WTC11 (cell line): Measurements from ENCODE around the gene TFB2M. TPM values are rescaled to one million over a fixed set of nuclear protein-coding genes. Genes with fewer than 3 reads are reported as not detected.

Source experiments
- ATAC-seq: fragments of 200-7000 bp; cut with Tn5 transposase; 2 replicates; pipeline ENCODE4 v1.10.0; 2021; ENCODE audit warnings: mild to moderate bottlenecking, moderate library complexity
- CTCF ChIA-PET: fragments of 300-600 bp; sonication (Branson Sonifier 250); formaldehyde crosslinking; loops from one replicate; lab custom pipeline; 2021; ENCODE audit warnings: antibody characterized with exemption; lab: Charles Lee
- POLR2A ChIA-PET: fragments of 350-600 bp; sonication (Branson Sonifier 250); formaldehyde crosslinking; loops from one replicate; lab custom pipeline; 2021; ENCODE audit warnings: antibody characterized with exemption; lab: Charles Lee
- DNase-seq: peaks from one replicate; pipeline ENCODE4 v3.0.0; 2021; ENCODE audit warnings: low spot score
- H3K27ac Mint-ChIP-seq: 2 replicates; pipeline ENCODE4 v1.8.0; 2021; ENCODE audit warnings: mixed read lengths
- H3K27me3 Mint-ChIP-seq: 2 replicates; pipeline ENCODE4 v1.8.0; 2021; ENCODE audit warnings: low read depth, mild to moderate bottlenecking, moderate library complexity, mixed read lengths
- H3K36me3 Mint-ChIP-seq: 2 replicates; pipeline ENCODE4 v1.8.0; 2021; ENCODE audit warnings: mixed read lengths
- H3K4me1 Mint-ChIP-seq: 2 replicates; pipeline ENCODE4 v1.8.0; 2022; ENCODE audit warnings: mixed read lengths
- H3K4me3 Mint-ChIP-seq: 2 replicates; pipeline ENCODE4 v1.8.0; 2021; ENCODE audit warnings: mild to moderate bottlenecking, moderate library complexity, mixed read lengths
- H3K9me3 Mint-ChIP-seq: 2 replicates; pipeline ENCODE4 v1.8.0; 2021; ENCODE audit warnings: mixed read lengths
- ESRRA ChIP-seq: sonication (generic); formaldehyde crosslinking; IDR thresholded peaks from 2 replicates; pipeline ENCODE4 v1.8.1; 2022; ENCODE audit warnings: mild to moderate bottlenecking, missing genetic modification reagents, borderline replicate concordance
- FOXK1 ChIP-seq: sonication (generic); formaldehyde crosslinking; IDR thresholded peaks from 2 replicates; pipeline ENCODE4 v1.8.0; 2022; ENCODE audit warnings: mild to moderate bottlenecking, moderate library complexity, missing genetic modification reagents
- GRHL2 ChIP-seq: fragments of 250-450 bp; sonication (Bioruptor Pico); IDR thresholded peaks from 2 replicates; pipeline ENCODE4 v1.8.0; 2022; ENCODE audit warnings: mild to moderate bottlenecking, moderate library complexity; ENCODE audit not compliant: insufficient replicate concordance, severe bottlenecking
- GTF2I ChIP-seq: fragments of 250-450 bp; sonication (Bioruptor Pico); conservative IDR thresholded peaks from 2 replicates; pipeline ENCODE4 v1.4.0; 2021; ENCODE audit warnings: mild to moderate bottlenecking
- KAT7 ChIP-seq: sonication (generic); formaldehyde crosslinking; IDR thresholded peaks from 2 replicates; pipeline ENCODE4 v1.8.1; 2023; ENCODE audit warnings: missing genetic modification reagents, mild to moderate bottlenecking, borderline replicate concordance
- NFE2L1 ChIP-seq: sonication (generic); formaldehyde crosslinking; IDR thresholded peaks from 2 replicates; pipeline ENCODE4 v1.8.1; 2023; ENCODE audit warnings: missing genetic modification reagents
- RELA ChIP-seq: sonication (generic); formaldehyde crosslinking; IDR thresholded peaks from 2 replicates; pipeline ENCODE4 v1.8.1; 2022; ENCODE audit warnings: missing genetic modification reagents, mild to moderate bottlenecking, borderline replicate concordance
- SP1 ChIP-seq: sonication (generic); formaldehyde crosslinking; conservative IDR thresholded peaks from 2 replicates; pipeline ENCODE4 v1.8.1; 2022; ENCODE audit warnings: missing genetic modification reagents
- ZNF121 ChIP-seq: sonication (generic); formaldehyde crosslinking; IDR thresholded peaks from 2 replicates; pipeline ENCODE4 v1.8.0; 2023; ENCODE audit warnings: missing genetic modification reagents
- ZNF138 ChIP-seq: sonication (generic); formaldehyde crosslinking; conservative IDR thresholded peaks from 2 replicates; pipeline ENCODE4 v1.8.1; 2022; ENCODE audit warnings: mild to moderate bottlenecking, moderate library complexity, missing genetic modification reagents
- ZNF219 ChIP-seq: sonication (generic); formaldehyde crosslinking; IDR thresholded peaks from 2 replicates; pipeline ENCODE4 v1.8.0; 2023; ENCODE audit warnings: missing genetic modification reagents, mild to moderate bottlenecking, borderline replicate concordance
- ZNF317 ChIP-seq: sonication (generic); formaldehyde crosslinking; IDR thresholded peaks from 2 replicates; pipeline ENCODE4 v1.8.1; 2023; ENCODE audit warnings: low read depth, mild to moderate bottlenecking, moderate library complexity, missing genetic modification reagents, borderline replicate concordance
- ZNF396 ChIP-seq: fragments of 250-450 bp; sonication (Bioruptor Pico); IDR thresholded peaks from 2 replicates; pipeline ENCODE4 v1.8.0; 2021; ENCODE audit warnings: mild to moderate bottlenecking, moderate library complexity, borderline replicate concordance
- total RNA-seq: library from RNA; stranded (reverse); gene quantifications from 3 replicates; pipeline ENCODE4 v1.2.3, GENCODE V29; 2021
- TF ChIP-seq, protein P1 (sequence below): sonication (generic); formaldehyde crosslinking; conservative IDR thresholded peaks from 2 replicates; pipeline ENCODE4 v1.8.1; 2023; ENCODE audit warnings: mild to moderate bottlenecking, low read depth, missing genetic modification reagents, moderate library complexity
- TF ChIP-seq, protein P2 (sequence below): sonication (generic); formaldehyde crosslinking; IDR thresholded peaks from 2 replicates; pipeline ENCODE4 v1.8.0; 2022; ENCODE audit warnings: mild to moderate bottlenecking, missing genetic modification reagents
- TF ChIP-seq, protein P3 (sequence below): sonication (generic); formaldehyde crosslinking; conservative IDR thresholded peaks from 2 replicates; pipeline ENCODE4 v1.8.1; 2022; ENCODE audit warnings: mild to moderate bottlenecking, missing genetic modification reagents
- TF ChIP-seq, protein P4 (sequence below): fragments of 250-450 bp; sonication (Bioruptor Pico); conservative IDR thresholded peaks from 2 replicates; pipeline ENCODE4 v1.9.0; 2021; ENCODE audit warnings: mild to moderate bottlenecking
- TF ChIP-seq, protein P5 (sequence below): sonication (generic); formaldehyde crosslinking; IDR thresholded peaks from 2 replicates; pipeline ENCODE4 v1.8.1; 2023; ENCODE audit warnings: mild to moderate bottlenecking, missing genetic modification reagents, moderate library complexity
- TF ChIP-seq, protein P6 (sequence below): sonication (generic); formaldehyde crosslinking; IDR thresholded peaks from 2 replicates; pipeline ENCODE4 v1.8.1; 2023; ENCODE audit warnings: mild to moderate bottlenecking, missing genetic modification reagents

The TFB2M gene
- total RNA-seq, 1 experiment from 2014 or later = 16.5 TPM

DNA sequence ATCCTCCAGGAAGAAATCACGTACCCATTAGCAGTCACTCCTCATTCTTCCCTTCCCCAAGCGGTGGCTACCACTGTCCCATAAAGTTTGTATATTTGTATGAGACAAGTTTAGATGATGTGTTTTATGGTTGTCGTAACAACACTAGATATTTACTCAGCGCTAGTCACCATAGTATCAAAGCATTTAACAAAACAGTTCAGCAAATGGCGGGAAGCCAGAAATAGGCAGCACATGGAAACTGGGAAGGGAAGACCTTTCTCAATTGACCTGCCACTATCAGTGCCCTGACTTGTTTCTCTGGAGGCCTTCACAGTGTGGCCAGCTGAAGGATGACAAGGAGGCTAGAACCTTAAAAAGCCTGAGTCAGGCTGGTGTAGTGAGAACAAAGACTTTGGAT lies 31.3 kb upstream of the TFB2M start:
- ChIA-PET POLR2A (no interaction called here), CTCF (interaction anchor here (0.6 to 1.1 kb wide), 2 partner anchors 11 to 90 kb away, joined by 3 read pairs; no protein-coding TSS in a partner anchor)
- no peak for DNase-seq
- no peaks in the 10 kb centered on the region for H3K9me3 Mint-ChIP-seq
- no peaks in the 10 kb centered on the region for H3K27me3 Mint-ChIP-seq
- TF ChIP-seq SP1 (CRISPR knock-in tag) = no peak
- TF ChIP-seq, protein P1, sequence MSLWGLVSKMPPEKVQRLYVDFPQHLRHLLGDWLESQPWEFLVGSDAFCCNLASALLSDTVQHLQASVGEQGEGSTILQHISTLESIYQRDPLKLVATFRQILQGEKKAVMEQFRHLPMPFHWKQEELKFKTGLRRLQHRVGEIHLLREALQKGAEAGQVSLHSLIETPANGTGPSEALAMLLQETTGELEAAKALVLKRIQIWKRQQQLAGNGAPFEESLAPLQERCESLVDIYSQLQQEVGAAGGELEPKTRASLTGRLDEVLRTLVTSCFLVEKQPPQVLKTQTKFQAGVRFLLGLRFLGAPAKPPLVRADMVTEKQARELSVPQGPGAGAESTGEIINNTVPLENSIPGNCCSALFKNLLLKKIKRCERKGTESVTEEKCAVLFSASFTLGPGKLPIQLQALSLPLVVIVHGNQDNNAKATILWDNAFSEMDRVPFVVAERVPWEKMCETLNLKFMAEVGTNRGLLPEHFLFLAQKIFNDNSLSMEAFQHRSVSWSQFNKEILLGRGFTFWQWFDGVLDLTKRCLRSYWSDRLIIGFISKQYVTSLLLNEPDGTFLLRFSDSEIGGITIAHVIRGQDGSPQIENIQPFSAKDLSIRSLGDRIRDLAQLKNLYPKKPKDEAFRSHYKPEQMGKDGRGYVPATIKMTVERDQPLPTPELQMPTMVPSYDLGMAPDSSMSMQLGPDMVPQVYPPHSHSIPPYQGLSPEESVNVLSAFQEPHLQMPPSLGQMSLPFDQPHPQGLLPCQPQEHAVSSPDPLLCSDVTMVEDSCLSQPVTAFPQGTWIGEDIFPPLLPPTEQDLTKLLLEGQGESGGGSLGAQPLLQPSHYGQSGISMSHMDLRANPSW (CRISPR knock-in tag) = no peak
- no peak for TF ChIP-seq GRHL2 (CRISPR knock-in tag)
- TF ChIP-seq, protein P2, sequence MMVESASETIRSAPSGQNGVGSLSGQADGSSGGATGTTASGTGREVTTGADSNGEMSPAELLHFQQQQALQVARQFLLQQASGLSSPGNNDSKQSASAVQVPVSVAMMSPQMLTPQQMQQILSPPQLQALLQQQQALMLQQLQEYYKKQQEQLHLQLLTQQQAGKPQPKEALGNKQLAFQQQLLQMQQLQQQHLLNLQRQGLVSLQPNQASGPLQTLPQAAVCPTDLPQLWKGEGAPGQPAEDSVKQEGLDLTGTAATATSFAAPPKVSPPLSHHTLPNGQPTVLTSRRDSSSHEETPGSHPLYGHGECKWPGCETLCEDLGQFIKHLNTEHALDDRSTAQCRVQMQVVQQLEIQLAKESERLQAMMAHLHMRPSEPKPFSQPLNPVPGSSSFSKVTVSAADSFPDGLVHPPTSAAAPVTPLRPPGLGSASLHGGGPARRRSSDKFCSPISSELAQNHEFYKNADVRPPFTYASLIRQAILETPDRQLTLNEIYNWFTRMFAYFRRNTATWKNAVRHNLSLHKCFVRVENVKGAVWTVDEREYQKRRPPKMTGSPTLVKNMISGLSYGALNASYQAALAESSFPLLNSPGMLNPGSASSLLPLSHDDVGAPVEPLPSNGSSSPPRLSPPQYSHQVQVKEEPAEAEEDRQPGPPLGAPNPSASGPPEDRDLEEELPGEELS (CRISPR knock-in tag) = no peak
- TF ChIP-seq RELA (CRISPR knock-in tag) = no peak
- TF ChIP-seq ESRRA (CRISPR knock-in tag) = no peak
- no peak for TF ChIP-seq KAT7 (CRISPR knock-in tag)
- no peak for TF ChIP-seq ZNF138
- no peak for TF ChIP-seq ZNF219 (CRISPR knock-in tag)
- TF ChIP-seq, protein P3, sequence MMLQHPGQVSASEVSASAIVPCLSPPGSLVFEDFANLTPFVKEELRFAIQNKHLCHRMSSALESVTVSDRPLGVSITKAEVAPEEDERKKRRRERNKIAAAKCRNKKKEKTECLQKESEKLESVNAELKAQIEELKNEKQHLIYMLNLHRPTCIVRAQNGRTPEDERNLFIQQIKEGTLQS = no peak
- no peak for TF ChIP-seq GTF2I
- no peak for TF ChIP-seq ZNF317 (CRISPR knock-in tag)
- TF ChIP-seq ZNF396 (CRISPR knock-in tag) = no peak
- TF ChIP-seq, protein P4, sequence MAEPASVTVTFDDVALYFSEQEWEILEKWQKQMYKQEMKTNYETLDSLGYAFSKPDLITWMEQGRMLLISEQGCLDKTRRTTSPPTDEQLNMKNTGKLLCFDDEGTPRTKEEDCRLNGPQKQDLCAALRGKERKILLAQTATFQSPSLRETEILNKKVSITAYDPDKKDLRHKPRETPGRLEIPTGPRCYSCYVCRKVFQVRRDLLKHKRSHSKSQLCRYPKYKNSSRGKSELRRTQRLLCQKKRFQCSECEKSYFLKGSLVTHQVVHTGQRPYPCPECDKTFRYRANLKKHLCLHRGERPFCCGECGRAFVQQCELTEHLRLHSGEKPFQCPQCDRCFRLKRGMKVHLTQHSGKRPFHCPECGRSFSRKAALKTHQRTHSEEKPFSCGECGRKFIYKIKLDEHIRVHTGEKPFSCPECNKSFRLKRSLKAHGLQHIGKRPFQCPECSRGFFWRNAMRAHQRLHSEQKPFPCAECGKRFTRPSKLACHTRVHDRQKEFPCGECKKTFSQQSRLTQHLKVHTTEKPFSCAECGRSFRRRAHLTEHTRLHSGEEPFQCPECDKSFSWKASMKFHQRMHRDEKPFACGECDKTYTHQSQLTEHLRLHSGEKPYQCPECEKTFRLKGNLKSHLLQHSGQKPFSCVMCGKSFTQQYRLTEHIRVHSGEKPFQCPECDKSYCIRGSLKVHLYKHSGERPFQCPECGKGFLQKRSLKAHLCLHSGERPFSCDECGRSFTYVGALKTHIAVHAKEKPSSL = no peak
- TF ChIP-seq, protein P5, sequence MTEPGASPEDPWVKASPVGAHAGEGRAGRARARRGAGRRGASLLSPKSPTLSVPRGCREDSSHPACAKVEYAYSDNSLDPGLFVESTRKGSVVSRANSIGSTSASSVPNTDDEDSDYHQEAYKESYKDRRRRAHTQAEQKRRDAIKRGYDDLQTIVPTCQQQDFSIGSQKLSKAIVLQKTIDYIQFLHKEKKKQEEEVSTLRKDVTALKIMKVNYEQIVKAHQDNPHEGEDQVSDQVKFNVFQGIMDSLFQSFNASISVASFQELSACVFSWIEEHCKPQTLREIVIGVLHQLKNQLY (CRISPR knock-in tag) = no peak
- TF ChIP-seq NFE2L1 (CRISPR knock-in tag) = no peak
- TF ChIP-seq, protein P6, sequence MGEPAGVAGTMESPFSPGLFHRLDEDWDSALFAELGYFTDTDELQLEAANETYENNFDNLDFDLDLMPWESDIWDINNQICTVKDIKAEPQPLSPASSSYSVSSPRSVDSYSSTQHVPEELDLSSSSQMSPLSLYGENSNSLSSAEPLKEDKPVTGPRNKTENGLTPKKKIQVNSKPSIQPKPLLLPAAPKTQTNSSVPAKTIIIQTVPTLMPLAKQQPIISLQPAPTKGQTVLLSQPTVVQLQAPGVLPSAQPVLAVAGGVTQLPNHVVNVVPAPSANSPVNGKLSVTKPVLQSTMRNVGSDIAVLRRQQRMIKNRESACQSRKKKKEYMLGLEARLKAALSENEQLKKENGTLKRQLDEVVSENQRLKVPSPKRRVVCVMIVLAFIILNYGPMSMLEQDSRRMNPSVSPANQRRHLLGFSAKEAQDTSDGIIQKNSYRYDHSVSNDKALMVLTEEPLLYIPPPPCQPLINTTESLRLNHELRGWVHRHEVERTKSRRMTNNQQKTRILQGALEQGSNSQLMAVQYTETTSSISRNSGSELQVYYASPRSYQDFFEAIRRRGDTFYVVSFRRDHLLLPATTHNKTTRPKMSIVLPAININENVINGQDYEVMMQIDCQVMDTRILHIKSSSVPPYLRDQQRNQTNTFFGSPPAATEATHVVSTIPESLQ (CRISPR knock-in tag) = no peak
- TF ChIP-seq FOXK1 = no peak
- no peak for TF ChIP-seq ZNF121 (CRISPR knock-in tag)
- ATAC-seq = no peak
- no peaks in the 10 kb centered on the region for H3K4me1 Mint-ChIP-seq
- no peaks in the 10 kb centered on the region for H3K36me3 Mint-ChIP-seq
- no peak overlapping the region for H3K4me3 Mint-ChIP-seq
- H3K27ac Mint-ChIP-seq = no peak overlapping the region
